ENCODE measurements around the gene UQCRH.
A peak's percentile ranks its signal among the peaks of the same experiment; 100 is the strongest.
"Not testable (repeated sequence)": the region's sequence is repeated elsewhere in the genome, so short reads cannot be mapped to it uniquely, and the experiment has no call there.

UQCRH gene

GRCh38 chr1:46334030-46334384 lies 30.5 kb downstream of the UQCRH start:
- DNase-seq = no peak

GRCh38 chr1:46335081-46335480 lies 31.6 kb downstream of the UQCRH start:
- no peak for DNase-seq

DNA sequence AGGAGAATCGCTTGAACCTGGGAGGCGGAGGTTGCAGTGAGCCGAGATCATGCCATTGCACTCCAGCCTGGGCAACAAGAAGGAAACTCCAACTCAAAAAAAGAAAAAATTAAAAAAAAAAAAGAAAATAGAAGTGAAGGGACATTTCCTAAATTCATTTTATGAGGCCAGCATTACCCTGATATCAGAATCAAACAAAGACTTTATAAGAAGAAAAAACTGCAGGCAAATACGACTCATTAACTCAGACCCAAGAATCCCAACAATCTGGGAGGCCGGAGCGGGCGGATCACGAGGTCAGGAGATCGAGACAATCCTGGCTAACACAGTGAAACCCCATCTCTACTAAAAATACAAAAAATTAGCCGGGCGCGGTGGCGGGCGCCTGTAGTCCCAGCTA lies 33.9 kb downstream of the UQCRH start:
- DNase-seq = not testable (repeated sequence)

- peak; percentile 97 for DNase-seq
These were observed 37.1 kb downstream of the UQCRH start, which contains the start of gene NSUN4 for GRCh38 chr1:46340404-46341221. NSUN4 (plus strand) TSS chr1:46340807; CDS start chr1:46340827, 20 bp downstream.

GRCh38 chr1:46341222-46342083 lies 38.0 kb downstream of the UQCRH start:
- DNase-seq = no peak

DNA sequence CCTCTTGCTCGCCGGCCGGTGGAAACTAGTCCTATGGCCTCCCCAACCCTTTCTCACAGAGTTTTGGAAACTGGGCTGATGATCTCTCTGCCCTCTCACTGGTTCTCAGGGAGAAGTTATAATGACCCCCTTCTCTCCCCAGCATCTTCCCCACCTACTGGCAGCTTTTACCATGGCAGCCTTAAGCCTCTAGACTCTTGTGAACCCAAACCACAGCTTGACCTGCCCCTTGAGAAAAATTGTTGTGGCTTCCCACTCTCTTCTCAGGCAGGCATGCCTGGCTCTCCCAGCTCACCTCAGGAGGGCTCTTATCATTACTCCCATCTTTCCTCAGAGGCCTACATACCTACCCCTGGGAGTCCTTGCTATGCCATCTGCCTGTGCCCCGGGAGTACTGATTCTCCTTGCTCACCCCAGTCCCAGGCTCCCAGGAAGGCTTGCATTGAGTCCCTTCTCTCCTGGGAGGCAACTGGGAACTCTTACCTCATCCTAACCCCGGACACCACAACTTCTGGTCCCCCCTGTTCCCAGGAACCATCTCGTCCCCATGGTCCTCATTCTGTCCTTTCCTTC lies 38.7 kb downstream of the UQCRH start:
- no peak for DNase-seq

- no peak for DNase-seq
These were observed 39.3 kb downstream of the UQCRH start for GRCh38 chr1:46342677-46343350.

DNA sequence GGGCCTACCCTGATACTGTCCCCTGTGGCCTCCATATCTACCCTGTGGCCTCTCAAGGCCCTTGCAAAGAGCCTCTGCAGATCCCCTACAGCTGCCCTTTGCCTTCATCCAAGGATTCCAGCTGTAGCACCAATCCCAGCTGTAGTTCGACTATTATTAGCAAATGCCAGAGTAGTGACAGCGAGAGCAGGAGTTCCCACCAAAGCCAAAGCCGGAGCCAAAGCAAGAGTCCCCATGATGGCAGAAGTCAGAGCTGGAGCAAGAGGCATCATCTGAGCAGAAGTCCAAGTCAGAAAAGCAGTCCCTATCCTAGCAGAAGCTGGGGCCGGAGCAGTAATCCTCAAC lies 39.8 kb downstream of the UQCRH start:
- DNase-seq = no peak

DNA sequence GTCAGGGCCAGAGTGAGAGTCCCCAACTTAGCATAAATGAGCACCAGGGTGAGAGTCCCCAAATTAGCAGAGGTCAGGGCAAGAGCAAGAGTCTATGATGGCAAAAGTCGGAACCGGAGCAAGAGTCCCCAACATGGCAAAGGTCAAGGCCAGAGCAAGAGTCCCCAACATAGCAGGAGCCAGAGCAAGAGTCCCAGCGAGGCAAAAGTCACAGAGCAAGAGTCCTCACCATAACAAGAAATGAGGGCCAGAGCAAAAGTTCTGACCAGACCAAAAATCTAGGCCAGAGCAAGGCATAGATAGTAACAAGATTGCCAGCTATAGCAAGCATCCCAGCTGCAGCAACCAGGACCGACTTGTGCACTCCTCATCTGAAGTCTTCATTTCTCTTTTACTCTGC lies 40.2 kb downstream of the UQCRH start:
- DNase-seq = no peak

- no peak for DNase-seq
These were observed 41.0 kb downstream of the UQCRH start for GRCh38 chr1:46344481-46344880.

GRCh38 chr1:46345281-46345680 lies 41.8 kb downstream of the UQCRH start:
- no peak for DNase-seq

GRCh38 chr1:46352363-46352762 lies 48.9 kb downstream of the UQCRH start:
- DNase-seq = no peak

GRCh38 chr1:46355920-46356319 lies 52.4 kb downstream of the UQCRH start:
- DNase-seq = not testable (repeated sequence)

GRCh38 chr1:46362158-46362557 lies 58.7 kb downstream of the UQCRH start:
- DNase-seq = no peak

- DNase-seq = no peak
These were observed 59.6 kb downstream of the UQCRH start for GRCh38 chr1:46363121-46363520.

DNA sequence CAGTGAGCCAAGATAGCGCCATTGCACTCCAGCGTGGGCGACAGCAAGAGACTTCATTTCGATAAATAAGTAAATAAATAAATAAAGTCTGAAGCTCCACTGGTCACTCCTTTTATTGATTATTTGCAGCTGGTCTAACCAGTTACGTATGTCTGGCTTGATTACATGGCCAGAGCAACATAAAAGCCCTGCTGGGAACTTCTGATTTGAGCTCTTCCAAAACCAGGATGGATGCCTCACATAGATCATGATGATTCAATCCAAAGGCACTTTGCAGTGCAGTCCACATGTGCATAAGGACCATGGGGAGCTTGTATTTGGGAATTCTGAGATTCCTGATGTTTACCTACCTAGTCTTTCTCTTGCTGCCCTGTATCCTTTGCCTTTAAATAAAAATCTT lies 61.1 kb downstream of the UQCRH start:
- DNase-seq = no peak

GRCh38 chr1:46365796-46366195 lies 62.3 kb downstream of the UQCRH start:
- DNase-seq = not testable (repeated sequence)
